WTC11 (cell line): Measurements from ENCODE around the gene COL12A1. TPM values are rescaled to one million over a fixed set of nuclear protein-coding genes. Genes with fewer than 3 reads are reported as not detected.

Experiments used
- ATAC-seq: fragments of 200-7000 bp; cut with Tn5 transposase; 2 replicates; pipeline ENCODE4 v1.10.0; 2021; ENCODE audit warnings: mild to moderate bottlenecking, moderate library complexity
- CTCF ChIA-PET: fragments of 300-600 bp; sonication (Branson Sonifier 250); formaldehyde crosslinking; loops from one replicate; lab custom pipeline; 2021; ENCODE audit warnings: antibody characterized with exemption; lab: Charles Lee
- POLR2A ChIA-PET: fragments of 350-600 bp; sonication (Branson Sonifier 250); formaldehyde crosslinking; loops from one replicate; lab custom pipeline; 2021; ENCODE audit warnings: antibody characterized with exemption; lab: Charles Lee
- DNase-seq: peaks from one replicate; pipeline ENCODE4 v3.0.0; 2021; ENCODE audit warnings: low spot score
- H3K27ac Mint-ChIP-seq: 2 replicates; pipeline ENCODE4 v1.8.0; 2021; ENCODE audit warnings: mixed read lengths
- H3K27me3 Mint-ChIP-seq: 2 replicates; pipeline ENCODE4 v1.8.0; 2021; ENCODE audit warnings: low read depth, mild to moderate bottlenecking, moderate library complexity, mixed read lengths
- H3K36me3 Mint-ChIP-seq: 2 replicates; pipeline ENCODE4 v1.8.0; 2021; ENCODE audit warnings: mixed read lengths
- H3K4me1 Mint-ChIP-seq: 2 replicates; pipeline ENCODE4 v1.8.0; 2022; ENCODE audit warnings: mixed read lengths
- H3K4me3 Mint-ChIP-seq: 2 replicates; pipeline ENCODE4 v1.8.0; 2021; ENCODE audit warnings: mild to moderate bottlenecking, moderate library complexity, mixed read lengths
- H3K9me3 Mint-ChIP-seq: 2 replicates; pipeline ENCODE4 v1.8.0; 2021; ENCODE audit warnings: mixed read lengths
- CREM ChIP-seq: sonication (generic); formaldehyde crosslinking; IDR thresholded peaks from 2 replicates; pipeline ENCODE4 v1.8.1; 2022; ENCODE audit warnings: mild to moderate bottlenecking, missing genetic modification reagents, moderate library complexity
- GTF2I ChIP-seq: fragments of 250-450 bp; sonication (Bioruptor Pico); conservative IDR thresholded peaks from 2 replicates; pipeline ENCODE4 v1.4.0; 2021; ENCODE audit warnings: mild to moderate bottlenecking
- JAZF1 ChIP-seq: fragments of 250-450 bp; sonication (Bioruptor Pico); IDR thresholded peaks from 2 replicates; pipeline ENCODE4 v1.9.0; 2021; ENCODE audit warnings: moderate library complexity, mild to moderate bottlenecking, inconsistent platforms
- NFATC4 ChIP-seq: fragments of 250-450 bp; sonication (Bioruptor Pico); IDR thresholded peaks from 2 replicates; pipeline ENCODE4 v1.9.0; 2021; ENCODE audit warnings: mild to moderate bottlenecking
- SMAD4 ChIP-seq: sonication (generic); formaldehyde crosslinking; IDR thresholded peaks from 2 replicates; pipeline ENCODE4 v1.8.0; 2022; ENCODE audit warnings: mild to moderate bottlenecking, missing genetic modification reagents
- ZNF396 ChIP-seq: fragments of 250-450 bp; sonication (Bioruptor Pico); IDR thresholded peaks from 2 replicates; pipeline ENCODE4 v1.8.0; 2021; ENCODE audit warnings: mild to moderate bottlenecking, moderate library complexity, borderline replicate concordance
- ZNF423 ChIP-seq: fragments of 250-450 bp; sonication (Bioruptor Pico); IDR thresholded peaks from 2 replicates; pipeline ENCODE4 v2.1.2; 2022; ENCODE audit warnings: mild to moderate bottlenecking, moderate library complexity
- ZNF671 ChIP-seq: fragments of 250-450 bp; sonication (Bioruptor Pico); IDR thresholded peaks from 2 replicates; pipeline ENCODE4 v1.8.0; 2021; ENCODE audit warnings: mild to moderate bottlenecking
- total RNA-seq: library from RNA; stranded (reverse); gene quantifications from 3 replicates; pipeline ENCODE4 v1.2.3, GENCODE V29; 2021
- TF ChIP-seq, protein P1 (sequence below): sonication (generic); formaldehyde crosslinking; IDR thresholded peaks from 2 replicates; pipeline ENCODE4 v1.8.1; 2023; ENCODE audit warnings: mild to moderate bottlenecking, missing genetic modification reagents, borderline replicate concordance
- TF ChIP-seq, protein P2 (sequence below): sonication (generic); formaldehyde crosslinking; IDR thresholded peaks from 2 replicates; pipeline ENCODE4 v1.8.1; 2022; ENCODE audit warnings: low read depth, missing genetic modification reagents, borderline replicate concordance
- TF ChIP-seq, protein P3 (sequence below): fragments of 250-450 bp; sonication (Bioruptor Pico); IDR thresholded peaks from 2 replicates; pipeline ENCODE4 v1.9.0; 2021; ENCODE audit warnings: mild to moderate bottlenecking, borderline replicate concordance
- TF ChIP-seq, protein P4 (sequence below): sonication (generic); formaldehyde crosslinking; IDR thresholded peaks from 2 replicates; pipeline ENCODE4 v1.8.1; 2023; ENCODE audit warnings: mild to moderate bottlenecking, missing genetic modification reagents
- TF ChIP-seq, protein P5 (sequence below): sonication (generic); formaldehyde crosslinking; IDR thresholded peaks from 2 replicates; pipeline ENCODE4 v1.8.1; 2023; ENCODE audit warnings: mild to moderate bottlenecking, missing genetic modification reagents, moderate library complexity

The COL12A1 gene
- total RNA-seq, 1 experiment from 2014 or later: 1.1 TPM

DNA sequence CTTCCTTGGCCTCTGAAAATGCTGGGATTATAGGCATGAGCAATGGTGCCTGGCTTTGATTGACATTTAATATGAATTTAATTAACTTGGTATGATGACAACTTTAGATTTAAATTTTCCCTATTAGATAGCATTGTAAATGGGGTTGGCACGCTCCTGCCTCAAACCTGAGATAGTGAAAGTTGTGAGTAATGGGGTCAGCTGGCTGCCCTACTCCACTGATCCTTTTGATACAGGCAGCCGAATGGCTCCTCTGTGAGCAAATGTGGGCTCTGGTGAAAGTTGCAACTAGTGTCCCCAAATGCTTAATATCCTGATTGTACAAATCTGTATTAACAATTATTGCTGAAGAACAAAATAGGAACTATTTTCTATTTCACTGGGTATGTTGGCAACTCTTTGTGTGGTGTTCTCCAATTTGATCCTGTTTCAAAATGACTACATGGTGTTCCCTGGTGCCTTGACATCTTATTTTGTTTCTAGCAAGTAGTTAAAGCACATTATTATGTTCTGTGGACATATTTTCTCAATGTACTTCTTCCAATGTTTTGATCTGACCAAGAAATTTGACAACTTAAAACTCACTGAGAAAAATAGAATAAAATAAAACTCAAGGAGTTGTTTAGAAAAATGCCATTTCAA, 97.4 kb downstream of the COL12A1 start (continued):
- TF ChIP-seq, protein P1, sequence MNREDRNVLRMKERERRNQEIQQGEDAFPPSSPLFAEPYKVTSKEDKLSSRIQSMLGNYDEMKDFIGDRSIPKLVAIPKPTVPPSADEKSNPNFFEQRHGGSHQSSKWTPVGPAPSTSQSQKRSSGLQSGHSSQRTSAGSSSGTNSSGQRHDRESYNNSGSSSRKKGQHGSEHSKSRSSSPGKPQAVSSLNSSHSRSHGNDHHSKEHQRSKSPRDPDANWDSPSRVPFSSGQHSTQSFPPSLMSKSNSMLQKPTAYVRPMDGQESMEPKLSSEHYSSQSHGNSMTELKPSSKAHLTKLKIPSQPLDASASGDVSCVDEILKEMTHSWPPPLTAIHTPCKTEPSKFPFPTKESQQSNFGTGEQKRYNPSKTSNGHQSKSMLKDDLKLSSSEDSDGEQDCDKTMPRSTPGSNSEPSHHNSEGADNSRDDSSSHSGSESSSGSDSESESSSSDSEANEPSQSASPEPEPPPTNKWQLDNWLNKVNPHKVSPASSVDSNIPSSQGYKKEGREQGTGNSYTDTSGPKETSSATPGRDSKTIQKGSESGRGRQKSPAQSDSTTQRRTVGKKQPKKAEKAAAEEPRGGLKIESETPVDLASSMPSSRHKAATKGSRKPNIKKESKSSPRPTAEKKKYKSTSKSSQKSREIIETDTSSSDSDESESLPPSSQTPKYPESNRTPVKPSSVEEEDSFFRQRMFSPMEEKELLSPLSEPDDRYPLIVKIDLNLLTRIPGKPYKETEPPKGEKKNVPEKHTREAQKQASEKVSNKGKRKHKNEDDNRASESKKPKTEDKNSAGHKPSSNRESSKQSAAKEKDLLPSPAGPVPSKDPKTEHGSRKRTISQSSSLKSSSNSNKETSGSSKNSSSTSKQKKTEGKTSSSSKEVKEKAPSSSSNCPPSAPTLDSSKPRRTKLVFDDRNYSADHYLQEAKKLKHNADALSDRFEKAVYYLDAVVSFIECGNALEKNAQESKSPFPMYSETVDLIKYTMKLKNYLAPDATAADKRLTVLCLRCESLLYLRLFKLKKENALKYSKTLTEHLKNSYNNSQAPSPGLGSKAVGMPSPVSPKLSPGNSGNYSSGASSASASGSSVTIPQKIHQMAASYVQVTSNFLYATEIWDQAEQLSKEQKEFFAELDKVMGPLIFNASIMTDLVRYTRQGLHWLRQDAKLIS (CRISPR knock-in tag): no peak
- TF ChIP-seq GTF2I: no peak
- TF ChIP-seq CREM (CRISPR knock-in tag): no peak
- TF ChIP-seq JAZF1 (CRISPR knock-in tag): no peak
- no peak for TF ChIP-seq ZNF396 (CRISPR knock-in tag)
- TF ChIP-seq, protein P2, sequence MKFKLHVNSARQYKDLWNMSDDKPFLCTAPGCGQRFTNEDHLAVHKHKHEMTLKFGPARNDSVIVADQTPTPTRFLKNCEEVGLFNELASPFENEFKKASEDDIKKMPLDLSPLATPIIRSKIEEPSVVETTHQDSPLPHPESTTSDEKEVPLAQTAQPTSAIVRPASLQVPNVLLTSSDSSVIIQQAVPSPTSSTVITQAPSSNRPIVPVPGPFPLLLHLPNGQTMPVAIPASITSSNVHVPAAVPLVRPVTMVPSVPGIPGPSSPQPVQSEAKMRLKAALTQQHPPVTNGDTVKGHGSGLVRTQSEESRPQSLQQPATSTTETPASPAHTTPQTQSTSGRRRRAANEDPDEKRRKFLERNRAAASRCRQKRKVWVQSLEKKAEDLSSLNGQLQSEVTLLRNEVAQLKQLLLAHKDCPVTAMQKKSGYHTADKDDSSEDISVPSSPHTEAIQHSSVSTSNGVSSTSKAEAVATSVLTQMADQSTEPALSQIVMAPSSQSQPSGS (CRISPR knock-in tag): no peak
- TF ChIP-seq, protein P3, sequence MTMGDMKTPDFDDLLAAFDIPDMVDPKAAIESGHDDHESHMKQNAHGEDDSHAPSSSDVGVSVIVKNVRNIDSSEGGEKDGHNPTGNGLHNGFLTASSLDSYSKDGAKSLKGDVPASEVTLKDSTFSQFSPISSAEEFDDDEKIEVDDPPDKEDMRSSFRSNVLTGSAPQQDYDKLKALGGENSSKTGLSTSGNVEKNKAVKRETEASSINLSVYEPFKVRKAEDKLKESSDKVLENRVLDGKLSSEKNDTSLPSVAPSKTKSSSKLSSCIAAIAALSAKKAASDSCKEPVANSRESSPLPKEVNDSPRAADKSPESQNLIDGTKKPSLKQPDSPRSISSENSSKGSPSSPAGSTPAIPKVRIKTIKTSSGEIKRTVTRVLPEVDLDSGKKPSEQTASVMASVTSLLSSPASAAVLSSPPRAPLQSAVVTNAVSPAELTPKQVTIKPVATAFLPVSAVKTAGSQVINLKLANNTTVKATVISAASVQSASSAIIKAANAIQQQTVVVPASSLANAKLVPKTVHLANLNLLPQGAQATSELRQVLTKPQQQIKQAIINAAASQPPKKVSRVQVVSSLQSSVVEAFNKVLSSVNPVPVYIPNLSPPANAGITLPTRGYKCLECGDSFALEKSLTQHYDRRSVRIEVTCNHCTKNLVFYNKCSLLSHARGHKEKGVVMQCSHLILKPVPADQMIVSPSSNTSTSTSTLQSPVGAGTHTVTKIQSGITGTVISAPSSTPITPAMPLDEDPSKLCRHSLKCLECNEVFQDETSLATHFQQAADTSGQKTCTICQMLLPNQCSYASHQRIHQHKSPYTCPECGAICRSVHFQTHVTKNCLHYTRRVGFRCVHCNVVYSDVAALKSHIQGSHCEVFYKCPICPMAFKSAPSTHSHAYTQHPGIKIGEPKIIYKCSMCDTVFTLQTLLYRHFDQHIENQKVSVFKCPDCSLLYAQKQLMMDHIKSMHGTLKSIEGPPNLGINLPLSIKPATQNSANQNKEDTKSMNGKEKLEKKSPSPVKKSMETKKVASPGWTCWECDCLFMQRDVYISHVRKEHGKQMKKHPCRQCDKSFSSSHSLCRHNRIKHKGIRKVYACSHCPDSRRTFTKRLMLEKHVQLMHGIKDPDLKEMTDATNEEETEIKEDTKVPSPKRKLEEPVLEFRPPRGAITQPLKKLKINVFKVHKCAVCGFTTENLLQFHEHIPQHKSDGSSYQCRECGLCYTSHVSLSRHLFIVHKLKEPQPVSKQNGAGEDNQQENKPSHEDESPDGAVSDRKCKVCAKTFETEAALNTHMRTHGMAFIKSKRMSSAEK (CRISPR knock-in tag): no peak
- no peak for TF ChIP-seq ZNF423 (CRISPR knock-in tag)
- TF ChIP-seq ZNF671 (CRISPR knock-in tag): no peak
- TF ChIP-seq, protein P4, sequence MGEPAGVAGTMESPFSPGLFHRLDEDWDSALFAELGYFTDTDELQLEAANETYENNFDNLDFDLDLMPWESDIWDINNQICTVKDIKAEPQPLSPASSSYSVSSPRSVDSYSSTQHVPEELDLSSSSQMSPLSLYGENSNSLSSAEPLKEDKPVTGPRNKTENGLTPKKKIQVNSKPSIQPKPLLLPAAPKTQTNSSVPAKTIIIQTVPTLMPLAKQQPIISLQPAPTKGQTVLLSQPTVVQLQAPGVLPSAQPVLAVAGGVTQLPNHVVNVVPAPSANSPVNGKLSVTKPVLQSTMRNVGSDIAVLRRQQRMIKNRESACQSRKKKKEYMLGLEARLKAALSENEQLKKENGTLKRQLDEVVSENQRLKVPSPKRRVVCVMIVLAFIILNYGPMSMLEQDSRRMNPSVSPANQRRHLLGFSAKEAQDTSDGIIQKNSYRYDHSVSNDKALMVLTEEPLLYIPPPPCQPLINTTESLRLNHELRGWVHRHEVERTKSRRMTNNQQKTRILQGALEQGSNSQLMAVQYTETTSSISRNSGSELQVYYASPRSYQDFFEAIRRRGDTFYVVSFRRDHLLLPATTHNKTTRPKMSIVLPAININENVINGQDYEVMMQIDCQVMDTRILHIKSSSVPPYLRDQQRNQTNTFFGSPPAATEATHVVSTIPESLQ (CRISPR knock-in tag): no peak
- no peak for TF ChIP-seq SMAD4 (CRISPR knock-in tag)
- TF ChIP-seq, protein P5, sequence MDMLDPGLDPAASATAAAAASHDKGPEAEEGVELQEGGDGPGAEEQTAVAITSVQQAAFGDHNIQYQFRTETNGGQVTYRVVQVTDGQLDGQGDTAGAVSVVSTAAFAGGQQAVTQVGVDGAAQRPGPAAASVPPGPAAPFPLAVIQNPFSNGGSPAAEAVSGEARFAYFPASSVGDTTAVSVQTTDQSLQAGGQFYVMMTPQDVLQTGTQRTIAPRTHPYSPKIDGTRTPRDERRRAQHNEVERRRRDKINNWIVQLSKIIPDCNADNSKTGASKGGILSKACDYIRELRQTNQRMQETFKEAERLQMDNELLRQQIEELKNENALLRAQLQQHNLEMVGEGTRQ (CRISPR knock-in tag): no peak

DNA sequence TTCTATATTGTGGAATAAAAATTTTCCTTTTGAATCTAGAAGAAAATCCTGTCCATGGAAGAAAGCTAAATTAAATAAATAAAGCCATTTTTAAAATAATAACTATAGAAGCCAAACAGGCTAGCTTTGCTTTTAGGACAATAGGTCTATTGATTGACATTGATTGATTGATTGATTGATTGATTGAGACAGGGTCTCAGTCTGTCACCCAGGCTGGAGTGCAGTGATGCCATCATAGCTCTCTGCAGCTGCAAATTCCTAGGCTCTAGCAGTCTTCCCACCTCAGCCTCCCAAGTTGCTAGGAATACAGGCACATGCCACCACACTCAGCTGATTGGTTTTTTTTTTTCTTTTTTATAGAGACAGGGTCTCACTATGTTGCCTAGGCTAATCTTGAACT, 97.9 kb downstream of the COL12A1 start:
- Mint-ChIP-seq H3K27me3 (no peaks in the 10 kb centered on the region), H3K4me1 (no peaks in the 10 kb centered on the region), H3K36me3 (no peaks in the 10 kb centered on the region), H3K4me3 (no peak overlapping the region), H3K9me3 (no peaks in the 10 kb centered on the region), H3K27ac (no peak overlapping the region)
- DNase-seq (no peak), ATAC-seq (no peak)
- no peak for TF ChIP-seq NFATC4 (CRISPR knock-in tag)
- ChIA-PET POLR2A (no interaction called here), CTCF (no interaction called here)
